D721Med (cell line): ENCODE measurements around the gene HSPA4L.

Experiments used
- DNase-seq: peaks from one replicate; pipeline ENCODE4 v3.0.0; 2011; ENCODE audit warnings: low spot score; ENCODE audit not compliant: insufficient read length
- FAIRE-seq: peaks from 2 replicates; lab custom pipeline; 2011; peaks lifted over from hg19 to GRCh38; lab: Jason Lieb, UNC
- TF ChIP-seq, protein P1 (sequence below): IDR thresholded peaks from 2 replicates; pipeline ENCODE4 v1.5.1; 2012; ENCODE audit warnings: mild to moderate bottlenecking, control low read depth; ENCODE audit not compliant: insufficient read depth; ENCODE audit errors: missing control alignments

HSPA4L gene

DNA sequence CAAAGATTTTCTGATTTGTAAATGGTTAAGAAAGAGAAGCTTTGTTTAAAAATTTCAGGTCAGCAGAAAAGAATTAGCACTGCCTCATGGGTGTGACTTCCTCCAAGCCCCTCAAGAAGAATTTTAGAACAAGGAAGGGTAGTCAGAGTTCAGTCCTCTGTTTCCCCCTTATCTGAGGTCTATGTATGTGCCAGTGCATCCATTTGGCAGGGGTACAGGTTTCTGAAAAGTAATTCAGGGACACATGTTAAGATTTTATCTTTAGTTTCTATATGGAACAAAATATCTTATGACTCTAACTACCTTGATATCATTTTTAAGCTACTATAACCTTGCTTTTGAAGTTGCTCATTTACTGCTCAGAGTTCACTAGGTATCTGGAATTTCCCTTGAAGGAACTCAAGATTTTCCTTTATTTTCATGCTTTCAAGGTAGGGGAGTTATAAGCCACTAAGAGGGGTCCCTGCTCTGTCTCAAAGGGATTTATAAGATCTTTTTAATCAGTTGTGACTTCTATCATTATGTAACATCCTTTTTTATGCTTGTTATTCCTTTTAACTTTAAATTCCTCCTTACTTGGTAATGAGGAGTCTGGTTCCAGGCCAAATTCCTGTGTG is 74.2 kb downstream of the HSPA4L start:
- DNase-seq: no peak
- TF ChIP-seq, protein P1, sequence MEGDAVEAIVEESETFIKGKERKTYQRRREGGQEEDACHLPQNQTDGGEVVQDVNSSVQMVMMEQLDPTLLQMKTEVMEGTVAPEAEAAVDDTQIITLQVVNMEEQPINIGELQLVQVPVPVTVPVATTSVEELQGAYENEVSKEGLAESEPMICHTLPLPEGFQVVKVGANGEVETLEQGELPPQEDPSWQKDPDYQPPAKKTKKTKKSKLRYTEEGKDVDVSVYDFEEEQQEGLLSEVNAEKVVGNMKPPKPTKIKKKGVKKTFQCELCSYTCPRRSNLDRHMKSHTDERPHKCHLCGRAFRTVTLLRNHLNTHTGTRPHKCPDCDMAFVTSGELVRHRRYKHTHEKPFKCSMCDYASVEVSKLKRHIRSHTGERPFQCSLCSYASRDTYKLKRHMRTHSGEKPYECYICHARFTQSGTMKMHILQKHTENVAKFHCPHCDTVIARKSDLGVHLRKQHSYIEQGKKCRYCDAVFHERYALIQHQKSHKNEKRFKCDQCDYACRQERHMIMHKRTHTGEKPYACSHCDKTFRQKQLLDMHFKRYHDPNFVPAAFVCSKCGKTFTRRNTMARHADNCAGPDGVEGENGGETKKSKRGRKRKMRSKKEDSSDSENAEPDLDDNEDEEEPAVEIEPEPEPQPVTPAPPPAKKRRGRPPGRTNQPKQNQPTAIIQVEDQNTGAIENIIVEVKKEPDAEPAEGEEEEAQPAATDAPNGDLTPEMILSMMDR: no peak
- no peak for FAIRE-seq

DNA sequence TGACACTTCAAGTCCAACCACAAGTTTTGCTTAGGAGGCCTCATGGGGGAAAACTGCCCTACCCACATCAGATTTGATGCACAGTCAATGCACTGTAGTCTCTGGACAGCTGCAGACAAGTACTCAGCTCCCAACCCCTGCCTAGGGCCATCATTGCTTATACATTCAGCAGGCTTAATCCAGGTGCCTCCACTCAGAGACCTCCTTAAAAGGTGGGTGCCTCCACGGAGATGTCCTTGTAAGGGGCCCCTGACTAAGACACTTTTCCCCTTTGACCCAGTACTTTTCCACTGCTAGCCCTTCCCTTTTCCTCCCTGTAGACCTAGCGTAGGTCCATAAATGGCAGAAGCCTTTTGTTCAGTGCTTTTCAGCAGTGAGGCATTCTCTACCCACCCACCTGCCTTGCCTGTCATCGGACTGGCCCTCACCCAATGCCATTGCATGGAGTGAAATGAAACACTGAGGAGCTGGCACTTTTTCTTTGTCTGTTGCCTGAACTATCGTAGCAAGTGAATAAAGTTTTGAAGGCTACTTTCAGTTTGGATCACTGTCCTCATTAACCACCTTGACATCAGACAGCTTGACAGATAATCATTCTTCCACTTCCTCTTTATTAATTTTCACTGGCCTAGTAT is 74.8 kb downstream of the HSPA4L start:
- TF ChIP-seq, protein P1: no peak
- no peak for DNase-seq
- FAIRE-seq: no peak

DNA sequence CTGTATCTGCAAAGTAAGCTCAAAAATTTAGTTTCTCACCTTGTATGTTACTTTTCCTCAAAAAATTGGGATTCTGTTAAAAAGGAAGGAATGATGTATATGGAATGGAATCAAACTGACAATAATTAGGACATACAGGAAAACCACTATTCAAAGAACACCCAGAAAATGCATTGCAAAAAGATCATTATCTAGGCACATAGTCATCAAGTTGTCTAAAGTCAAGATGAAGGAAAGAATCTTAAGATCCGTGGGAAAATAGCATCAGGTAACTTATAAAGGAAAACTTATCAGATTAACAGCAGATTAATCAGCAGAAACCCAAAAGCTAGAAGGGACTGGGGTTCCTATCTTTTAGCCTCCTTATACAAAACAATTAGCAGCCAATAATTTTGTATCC is 75.5 kb downstream of the HSPA4L start:
- TF ChIP-seq, protein P1: no peak
- DNase-seq (no peak), FAIRE-seq (no peak)

DNA sequence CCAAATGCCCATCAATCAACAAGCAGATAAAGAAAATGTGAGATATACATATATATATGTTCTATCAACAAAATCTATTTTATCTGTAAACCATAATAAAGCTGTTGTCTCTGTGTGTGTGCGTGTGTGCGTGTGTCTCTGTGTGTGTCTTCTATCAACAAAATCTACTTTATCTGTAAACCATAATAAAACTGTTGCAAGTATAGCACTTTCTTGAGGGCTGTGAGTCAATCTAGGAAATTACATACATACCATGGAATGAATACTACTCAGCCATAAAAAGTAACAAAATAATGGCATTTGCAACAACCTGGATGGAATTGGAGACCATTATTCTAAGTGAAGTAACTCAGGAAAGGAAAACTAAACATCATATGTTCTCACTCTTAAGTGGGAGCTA is 86.1 kb downstream of the HSPA4L start:
- DNase-seq (no peak), FAIRE-seq (no peak)
- TF ChIP-seq, protein P1: no peak

DNA sequence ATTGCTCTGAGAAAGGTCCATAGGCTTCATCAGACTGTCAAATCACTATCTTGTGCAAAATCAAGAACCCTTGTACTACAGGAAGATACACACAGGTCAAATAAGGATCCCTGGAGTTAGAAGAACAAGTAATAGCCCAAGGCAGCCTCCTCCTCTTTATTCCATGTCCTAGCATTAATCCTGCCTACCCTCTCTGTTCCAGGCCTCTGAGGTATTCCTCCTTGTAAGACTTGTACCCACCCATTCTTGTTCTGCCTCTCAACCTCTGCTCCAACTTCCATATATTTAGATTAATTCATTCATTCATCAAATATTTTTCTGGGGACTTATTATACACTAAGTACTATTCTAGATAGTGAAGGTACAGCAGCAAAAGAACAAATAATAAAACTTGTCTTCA is 88.2 kb downstream of the HSPA4L start:
- TF ChIP-seq, protein P1: no peak
- DNase-seq (no peak), FAIRE-seq (no peak)

DNA sequence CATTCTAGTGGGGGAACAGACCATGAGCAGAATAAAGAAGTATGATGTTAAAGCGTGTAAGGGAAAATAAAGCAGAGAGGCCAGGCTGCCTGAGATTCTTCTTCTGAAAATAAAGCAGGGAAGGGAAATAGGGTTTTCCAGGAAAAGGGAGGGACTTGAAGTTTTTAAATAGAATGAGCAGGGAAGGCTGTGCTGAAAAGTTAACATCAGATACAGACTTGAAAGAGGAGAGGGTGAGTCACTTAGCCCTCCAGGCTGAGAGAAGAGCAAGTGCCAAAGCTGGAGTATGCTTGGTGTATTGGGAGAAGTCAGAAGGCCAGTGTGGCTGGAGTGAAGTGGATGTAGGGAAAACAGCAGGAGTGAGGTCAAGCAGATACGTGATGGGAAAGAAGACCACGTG is 88.6 kb downstream of the HSPA4L start:
- no peak for FAIRE-seq

More for the DNA sequence above, 88.6 kb downstream of the HSPA4L start:
- DNase-seq: no peak
- TF ChIP-seq, protein P1: no peak
